Activated CD8-positive, alpha-beta T cell treated with anti-CD3 and anti-CD28 coated beads for 36 hours (primary cell): ENCODE measurements around the gene GEMIN7. TPM values are rescaled to one million over a fixed set of nuclear protein-coding genes. Genes with fewer than 3 reads are reported as not detected.

ENCODE experiments used
- ATAC-seq: fragments of 200-7000 bp; cut with Tn5 transposase; one replicate; pipeline ENCODE4 v1.10.0; 2021; ENCODE audit warnings: mild to moderate bottlenecking, moderate library complexity
- CTCF ChIA-PET: fragments of 350-600 bp; sonication (Branson Sonifier 250); formaldehyde crosslinking; loops from one replicate; lab custom pipeline; 2021; ENCODE audit warnings: antibody characterized with exemption; lab: Charles Lee
- POLR2A ChIA-PET: fragments of 350-600 bp; sonication (Branson Sonifier 250); formaldehyde crosslinking; loops from one replicate; lab custom pipeline; 2021; ENCODE audit warnings: antibody characterized with exemption; lab: Charles Lee
- DNase-seq: peaks from one replicate; pipeline ENCODE4 v3.0.0-alpha.2; 2020
- H3K27ac Mint-ChIP-seq: one replicate; pipeline ENCODE4 v1.8.0; 2021; ENCODE audit warnings: mild to moderate bottlenecking, mixed read lengths
- H3K27me3 Mint-ChIP-seq: one replicate; pipeline ENCODE4 v1.8.0; 2021; ENCODE audit warnings: mixed read lengths
- H3K36me3 Mint-ChIP-seq: one replicate; pipeline ENCODE4 v1.8.0; 2021; ENCODE audit warnings: low read depth, mixed read lengths
- H3K4me1 Mint-ChIP-seq: one replicate; pipeline ENCODE4 v1.8.0; 2021; ENCODE audit warnings: low read depth, mixed read lengths
- H3K4me3 Mint-ChIP-seq: one replicate; pipeline ENCODE4 v1.8.0; 2021; ENCODE audit warnings: mild to moderate bottlenecking, moderate library complexity, mixed read lengths
- H3K9me3 Mint-ChIP-seq: one replicate; pipeline ENCODE4 v1.8.0; 2021; ENCODE audit warnings: mixed read lengths
- intact Hi-C: fragments of 100-400 bp; cut with micrococcal nuclease; formaldehyde crosslinking; loops from one replicate; pipeline ENCODE4 v1.10.0; 2022
- total RNA-seq, 2 experiments: library from RNA; stranded (reverse); gene quantifications; one replicate each; pipeline ENCODE4 v1.2.3, GENCODE V29; 2021
- TF ChIP-seq, protein P1 (sequence below): fragments of 200-600 bp; IDR thresholded peaks from one replicate; pipeline ENCODE4 v1.8.0; 2022; ENCODE audit warnings: antibody characterized with exemption, mild to moderate bottlenecking

The GEMIN7 gene
- total RNA-seq, 2 experiments from 2014 or later: 44.1 to 46.8 TPM

DNA sequence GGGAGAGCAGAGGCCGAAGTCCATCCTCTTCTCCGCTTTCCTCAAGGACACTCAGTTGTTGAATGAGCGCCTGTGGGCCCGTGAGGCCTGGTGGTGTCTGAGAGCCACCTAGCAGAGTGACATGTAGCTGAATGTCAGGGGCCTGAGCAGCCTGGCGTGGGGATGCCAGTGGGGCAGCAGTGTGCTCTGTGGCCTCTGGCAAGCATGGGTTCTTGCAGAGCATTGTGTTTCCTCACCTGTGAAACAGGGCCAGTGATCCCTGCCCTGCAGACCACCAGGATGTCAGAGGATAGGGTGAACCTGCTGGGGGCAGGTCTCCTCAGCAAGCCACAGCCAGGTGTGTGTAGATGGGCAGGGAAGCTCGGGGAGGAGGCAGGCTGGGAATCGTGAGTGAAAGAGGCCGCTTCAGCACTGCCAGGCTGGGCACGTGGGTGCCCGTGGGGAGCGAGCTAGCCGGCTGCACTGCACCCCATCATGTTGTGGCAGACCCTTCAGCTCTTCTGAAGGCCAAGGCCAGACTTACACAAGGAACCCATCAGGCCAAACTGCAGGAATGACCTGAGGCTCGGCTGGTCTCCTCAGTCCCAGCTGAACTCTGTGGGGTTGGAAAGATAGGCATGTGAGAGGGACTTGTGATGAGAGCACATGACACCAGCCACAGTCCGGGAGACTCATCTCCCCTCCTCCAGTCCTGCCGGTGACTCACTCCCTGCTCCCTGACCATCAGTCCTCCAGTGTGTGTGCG lies 18.9 kb downstream of the GEMIN7 start:
- ChIA-PET POLR2A (interaction anchor here (1.0 to 1.6 kb wide), 6 partner anchors 10 to 20 kb away, joined by 3 to 7 read pairs (median 3); no protein-coding TSS in a partner anchor), CTCF (interaction anchor here (0.9 to 1.0 kb wide), 2 partner anchors 27 to 89 kb away, joined by 3 to 4 read pairs; no protein-coding TSS in a partner anchor)
- Mint-ChIP-seq H3K36me3 (peaks cover 16% of the 10 kb centered on the region), H3K9me3 (no peaks in the 10 kb centered on the region), H3K4me3 (no peak overlapping the region), H3K27me3 (no peaks in the 10 kb centered on the region), H3K4me1 (peaks cover 61% of the 10 kb centered on the region), H3K27ac (peak overlapping the region; percentile 40)
- ATAC-seq: no peak
- TF ChIP-seq, protein P1, sequence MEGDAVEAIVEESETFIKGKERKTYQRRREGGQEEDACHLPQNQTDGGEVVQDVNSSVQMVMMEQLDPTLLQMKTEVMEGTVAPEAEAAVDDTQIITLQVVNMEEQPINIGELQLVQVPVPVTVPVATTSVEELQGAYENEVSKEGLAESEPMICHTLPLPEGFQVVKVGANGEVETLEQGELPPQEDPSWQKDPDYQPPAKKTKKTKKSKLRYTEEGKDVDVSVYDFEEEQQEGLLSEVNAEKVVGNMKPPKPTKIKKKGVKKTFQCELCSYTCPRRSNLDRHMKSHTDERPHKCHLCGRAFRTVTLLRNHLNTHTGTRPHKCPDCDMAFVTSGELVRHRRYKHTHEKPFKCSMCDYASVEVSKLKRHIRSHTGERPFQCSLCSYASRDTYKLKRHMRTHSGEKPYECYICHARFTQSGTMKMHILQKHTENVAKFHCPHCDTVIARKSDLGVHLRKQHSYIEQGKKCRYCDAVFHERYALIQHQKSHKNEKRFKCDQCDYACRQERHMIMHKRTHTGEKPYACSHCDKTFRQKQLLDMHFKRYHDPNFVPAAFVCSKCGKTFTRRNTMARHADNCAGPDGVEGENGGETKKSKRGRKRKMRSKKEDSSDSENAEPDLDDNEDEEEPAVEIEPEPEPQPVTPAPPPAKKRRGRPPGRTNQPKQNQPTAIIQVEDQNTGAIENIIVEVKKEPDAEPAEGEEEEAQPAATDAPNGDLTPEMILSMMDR: no peak
- intact Hi-C loops: no loop called here
- no peak for DNase-seq

DNA sequence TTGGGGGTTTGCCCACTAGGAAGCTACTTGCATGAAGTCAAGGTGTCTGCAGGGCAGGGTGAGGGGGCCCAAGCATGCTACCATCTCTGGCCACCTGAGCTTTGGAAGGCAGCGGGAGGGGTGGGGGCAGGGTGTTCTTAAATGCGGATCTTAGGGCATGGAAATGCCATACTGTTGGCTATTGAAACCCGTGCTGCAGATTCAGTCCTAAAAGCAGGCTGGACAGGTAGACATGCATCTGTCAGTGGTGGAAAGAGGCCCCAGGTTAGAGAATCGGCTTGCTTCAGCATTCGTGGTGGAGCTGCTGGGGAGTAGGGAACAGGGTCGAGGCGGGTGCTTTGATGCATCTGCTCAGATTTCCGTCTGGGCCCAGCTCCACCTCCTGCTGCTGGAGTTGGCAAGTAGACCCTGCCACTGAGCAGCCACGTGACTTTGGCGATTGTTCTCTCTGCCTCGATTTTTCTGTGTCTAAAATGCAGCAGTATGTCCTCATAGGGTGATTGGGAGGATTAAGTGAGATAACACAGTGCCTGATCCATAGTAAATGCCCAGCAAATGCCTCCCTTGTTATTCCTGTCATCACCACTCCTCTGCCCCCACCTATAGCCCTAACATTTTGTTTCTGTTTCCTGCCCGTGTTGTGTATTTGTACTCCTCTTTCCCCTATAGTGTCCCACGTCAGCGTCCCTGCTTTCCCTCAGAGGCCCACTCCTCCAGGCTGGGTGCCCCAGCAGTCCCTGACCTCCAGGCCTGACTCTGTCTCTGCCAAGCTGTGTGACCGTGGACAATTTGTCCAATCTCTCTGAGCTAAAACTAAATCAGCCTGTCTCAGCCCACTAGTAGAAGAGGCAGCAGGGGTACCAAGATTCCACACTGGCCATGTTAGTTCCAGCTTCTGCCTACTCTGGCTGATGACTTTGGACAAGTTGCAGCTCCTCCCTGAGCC lies 19.7 kb downstream of the GEMIN7 start:
- DNase-seq: no peak
- ATAC-seq: no peak
- intact Hi-C loops: no loop called here
- no peaks in the 10 kb centered on the region for H3K9me3 Mint-ChIP-seq
- ChIA-PET CTCF (interaction anchor here (0.9 to 1.4 kb wide), 4 partner anchors 26 to 88 kb away, joined by 3 to 4 read pairs (median 3); no protein-coding TSS in a partner anchor), POLR2A (interaction anchor here (1.0 to 1.6 kb wide), 5 partner anchors 9 to 20 kb away, joined by 3 to 7 read pairs (median 3); no protein-coding TSS in a partner anchor)
- no peaks in the 10 kb centered on the region for H3K27me3 Mint-ChIP-seq
- no peak overlapping the region for H3K4me3 Mint-ChIP-seq
- peaks cover 64% of the 10 kb centered on the region for H3K4me1 Mint-ChIP-seq
- TF ChIP-seq, protein P1: no peak
- peak overlapping the region; percentile 40 for H3K27ac Mint-ChIP-seq
- H3K36me3 Mint-ChIP-seq: peaks cover 12% of the 10 kb centered on the region

DNA sequence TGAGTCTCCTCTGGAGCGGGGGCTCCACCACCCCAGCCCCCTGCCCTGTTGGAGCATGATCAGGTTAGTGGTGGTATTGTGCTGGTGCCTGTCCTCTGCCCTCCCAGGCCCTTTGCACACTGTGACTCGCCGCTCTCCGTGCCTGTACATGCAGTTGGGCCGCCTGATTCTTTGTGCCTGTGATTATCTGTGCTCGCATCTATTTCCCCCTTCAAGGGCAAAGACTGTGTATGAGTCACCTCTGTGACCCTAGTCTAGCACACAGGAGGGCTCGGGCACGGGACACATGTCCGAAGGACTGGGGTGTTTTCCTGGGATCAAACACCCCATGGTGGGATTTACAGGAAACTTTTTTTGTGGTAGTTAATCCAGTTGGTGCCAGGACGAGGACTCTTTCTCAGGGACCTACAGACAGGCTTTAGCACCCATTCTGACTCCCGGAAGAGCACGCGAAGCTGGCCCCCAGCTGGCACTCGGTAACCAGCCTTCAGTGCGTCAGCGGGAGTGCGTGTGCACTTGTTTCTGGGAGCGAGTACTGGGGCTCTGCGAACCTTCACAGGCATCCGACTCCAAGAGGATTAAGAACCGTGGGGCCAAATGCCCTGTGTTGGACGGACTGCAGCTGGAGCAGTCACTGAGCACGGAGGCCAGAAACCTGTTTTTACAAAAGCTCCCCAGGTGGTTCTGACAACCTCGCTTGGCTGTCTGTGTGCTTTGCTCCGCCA lies 20.6 kb downstream of the GEMIN7 start:
- no peak for DNase-seq
- intact Hi-C loops: no loop called here
- Mint-ChIP-seq H3K27ac (no peak overlapping the region), H3K27me3 (no peaks in the 10 kb centered on the region), H3K36me3 (peaks cover 5% of the 10 kb centered on the region), H3K9me3 (no peaks in the 10 kb centered on the region), H3K4me1 (peaks cover 65% of the 10 kb centered on the region), H3K4me3 (no peak overlapping the region)
- ATAC-seq: no peak
- TF ChIP-seq, protein P1: no peak
- ChIA-PET CTCF (interaction anchor here (1.0 to 1.4 kb wide), 2 partner anchors 26 to 27 kb away, joined by 3 read pairs; no protein-coding TSS in a partner anchor), POLR2A (interaction anchor here (1.0 to 1.4 kb wide), 3 partner anchors 10 to 21 kb away, joined by 3 read pairs; no protein-coding TSS in a partner anchor)

DNA sequence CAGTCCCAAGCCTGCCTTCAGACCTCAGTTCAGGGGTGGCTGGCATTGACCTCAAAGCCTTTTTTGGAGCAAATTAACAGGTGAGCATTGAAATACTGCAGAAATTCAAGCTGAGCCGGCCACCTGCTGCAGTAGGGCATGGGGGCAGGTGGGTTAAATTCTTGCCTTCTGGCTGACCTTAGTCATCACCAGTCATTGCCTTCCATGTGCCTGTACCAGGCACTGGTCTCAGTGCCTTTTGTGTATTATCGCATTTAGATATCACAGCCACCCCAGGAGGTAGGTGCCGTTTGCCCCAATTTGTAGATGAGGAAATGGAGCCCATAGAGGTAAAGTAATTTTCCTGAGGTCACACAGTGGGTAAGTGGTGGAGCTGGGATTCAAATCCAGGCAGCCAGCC lies 21.1 kb downstream of the GEMIN7 start:
- POLR2A ChIA-PET: interaction anchor here (1.4 kb wide), 2 partner anchors 10 to 11 kb away, joined by 3 read pairs; no protein-coding TSS in a partner anchor
- ATAC-seq: no peak
- H3K4me3 Mint-ChIP-seq: no peak overlapping the region
- no peaks in the 10 kb centered on the region for H3K27me3 Mint-ChIP-seq
- H3K27ac Mint-ChIP-seq: no peak overlapping the region
- H3K4me1 Mint-ChIP-seq: peaks cover 66% of the 10 kb centered on the region
- peaks cover 5% of the 10 kb centered on the region for H3K36me3 Mint-ChIP-seq
- DNase-seq: no peak
- H3K9me3 Mint-ChIP-seq: no peaks in the 10 kb centered on the region
- intact Hi-C loops: no loop called here
- CTCF ChIA-PET: no interaction called here
- TF ChIP-seq, protein P1: no peak
